GM18870 (cell line): Measurements from ENCODE around the gene PPP6R3.

Experiments
- ATAC-seq: cut with Tn5 transposase; IDR thresholded peaks from one replicate; pipeline ENCODE4 v1.9.1; 2021; ENCODE audit warnings: moderate library complexity; ENCODE audit not compliant: unreplicated experiment

PPP6R3 gene

DNA sequence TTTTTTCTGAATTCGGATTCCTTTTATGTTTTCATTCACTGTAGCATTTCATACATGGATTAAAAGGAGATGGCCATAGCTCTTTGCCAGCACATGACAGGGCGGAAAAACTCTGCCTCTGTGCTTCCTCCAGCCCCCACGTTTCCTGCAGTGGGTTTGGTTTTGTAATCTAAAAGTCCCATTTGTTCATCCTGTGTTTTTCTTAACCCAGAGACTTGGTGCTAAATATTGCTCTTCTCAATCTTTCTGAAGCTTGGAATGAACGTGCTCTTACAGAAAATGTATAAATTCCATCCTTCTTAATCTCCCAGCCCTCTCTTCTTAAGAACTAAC is 89.9 kb downstream of the PPP6R3 start:
- ATAC-seq: no peak

DNA sequence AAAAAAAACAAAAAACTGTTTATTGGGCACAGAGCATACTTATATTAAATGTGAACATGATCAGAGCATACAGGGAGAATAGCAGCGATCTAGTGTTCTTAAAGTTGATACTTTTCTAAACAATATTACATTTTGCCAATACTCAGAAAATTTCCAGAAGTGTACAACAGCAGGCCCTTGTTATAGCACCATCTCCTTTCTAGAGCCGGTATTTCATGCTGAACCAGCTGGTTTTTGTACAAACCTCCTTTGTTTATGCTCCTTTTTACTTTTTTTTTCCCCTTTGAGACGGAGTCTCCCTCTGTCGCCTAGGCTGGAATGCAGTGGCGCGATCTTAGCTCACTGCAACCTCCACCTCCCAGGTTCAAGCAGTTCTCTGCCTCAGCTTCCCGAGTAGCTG is 90.7 kb downstream of the PPP6R3 start:
- ATAC-seq: no peak

DNA sequence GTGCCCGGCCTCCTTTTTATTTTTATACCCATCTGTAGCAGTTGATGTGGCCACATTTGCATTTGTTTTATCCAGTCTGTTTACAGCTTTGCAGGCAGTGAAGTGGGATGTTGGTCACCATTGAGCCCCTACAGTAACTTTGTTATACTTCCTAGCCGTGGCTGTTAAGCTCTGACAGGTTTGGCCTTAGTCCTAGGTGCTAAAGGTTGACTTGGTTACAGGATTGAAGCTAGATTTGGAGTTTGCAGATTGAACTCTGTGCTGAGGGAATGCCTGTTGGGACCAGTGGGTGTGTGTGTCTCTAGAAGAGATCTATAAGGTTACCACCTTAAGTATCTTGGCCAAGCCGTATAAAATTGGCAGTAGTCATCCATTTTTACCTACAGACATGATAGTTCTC is 91.2 kb downstream of the PPP6R3 start:
- ATAC-seq: no peak

DNA sequence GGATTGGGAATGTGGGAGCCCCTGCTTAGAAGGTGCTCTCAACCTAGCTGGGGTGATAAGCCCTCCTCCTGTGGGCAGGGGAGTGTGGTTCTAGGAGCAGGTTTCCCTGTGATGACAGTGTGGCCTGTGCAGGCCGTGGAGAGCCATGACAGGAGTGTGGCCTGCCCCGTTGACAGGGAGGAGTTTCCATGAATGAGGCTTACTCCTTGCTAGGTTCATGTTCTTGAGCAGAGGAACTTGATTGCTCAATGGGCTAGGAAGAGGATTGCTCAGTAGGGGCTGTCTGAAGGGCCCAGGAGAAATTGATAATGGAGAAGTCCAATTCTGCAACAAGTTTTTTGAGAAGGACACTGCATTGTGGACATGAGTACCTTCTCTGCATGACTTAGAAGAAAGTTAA is 92.0 kb downstream of the PPP6R3 start:
- no peak for ATAC-seq

DNA sequence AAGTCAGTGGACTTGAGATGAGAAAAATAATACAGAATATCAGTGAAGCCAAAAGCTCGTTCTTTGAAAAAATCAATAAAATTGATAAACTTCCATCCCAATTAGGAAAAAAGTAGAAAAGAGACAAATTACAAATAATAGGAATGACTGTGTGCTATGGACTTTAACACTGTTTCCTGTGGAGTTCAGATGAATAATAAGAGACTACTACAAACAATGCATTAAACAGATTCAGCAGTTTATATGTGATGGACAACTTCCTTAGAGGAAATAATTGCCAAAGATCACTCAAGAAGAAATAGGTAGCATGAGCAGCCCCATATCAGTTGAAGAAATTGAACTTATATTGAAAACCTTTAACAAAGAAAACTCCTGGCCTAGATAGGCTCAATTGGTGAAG is 99.7 kb downstream of the PPP6R3 start:
- ATAC-seq: no peak

DNA sequence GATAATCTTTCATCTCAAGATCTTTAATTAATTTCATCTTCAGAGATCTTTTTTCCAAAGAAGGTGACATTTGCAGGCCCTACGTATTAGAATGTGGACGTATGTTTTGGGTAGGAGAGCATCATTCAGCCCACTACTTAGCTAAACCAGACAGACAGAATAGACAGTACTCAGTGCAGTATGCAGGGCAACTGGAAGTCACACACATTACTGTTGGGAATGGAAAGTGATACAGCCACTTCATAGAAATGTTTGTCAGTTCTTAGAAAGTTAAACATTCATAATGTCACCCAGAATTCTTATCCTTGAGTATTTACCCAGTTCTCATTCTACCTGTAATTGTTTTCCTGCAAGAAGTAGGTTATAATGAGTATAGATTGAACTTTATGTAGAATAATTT is 102.9 kb downstream of the PPP6R3 start:
- no peak for ATAC-seq

DNA sequence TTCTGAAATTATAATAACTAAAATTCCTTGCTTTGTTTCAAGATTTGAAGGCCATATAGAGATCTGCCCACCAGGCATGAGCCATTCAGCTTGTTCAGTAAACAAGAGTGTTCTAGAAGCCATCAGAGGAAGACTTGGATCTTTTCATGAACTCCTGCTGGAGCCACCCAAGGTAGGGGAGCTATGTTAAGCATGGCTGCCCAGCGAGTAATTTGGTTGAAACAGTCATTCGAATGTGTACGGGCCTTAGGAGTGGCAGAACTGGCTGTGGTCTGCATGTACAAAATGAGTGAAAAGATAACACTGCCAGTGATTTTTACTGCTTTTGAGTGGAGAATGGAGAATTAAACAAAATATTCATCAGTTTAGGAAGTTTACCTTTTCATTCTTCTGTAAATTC is 103.7 kb downstream of the PPP6R3 start:
- ATAC-seq: no peak

DNA sequence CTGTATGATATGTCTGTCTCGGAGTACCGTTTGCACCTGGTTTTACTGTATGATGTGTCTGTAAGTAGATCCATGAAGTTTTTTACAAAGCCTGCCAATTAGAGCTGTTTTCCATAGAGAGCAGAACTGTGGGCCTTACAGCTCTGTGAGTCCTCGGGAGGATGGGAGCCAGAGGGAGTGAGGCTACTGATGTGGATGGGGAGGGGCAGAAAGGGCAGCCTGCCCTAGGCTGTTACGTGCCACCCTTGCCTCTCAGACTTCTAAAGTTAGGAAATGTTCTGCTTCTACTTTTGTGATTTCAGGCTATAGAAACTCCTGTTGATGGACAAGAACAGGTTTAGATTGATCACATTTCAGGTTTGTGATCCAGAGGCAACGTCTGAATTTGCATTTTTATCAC is 105.2 kb downstream of the PPP6R3 start:
- no peak for ATAC-seq

DNA sequence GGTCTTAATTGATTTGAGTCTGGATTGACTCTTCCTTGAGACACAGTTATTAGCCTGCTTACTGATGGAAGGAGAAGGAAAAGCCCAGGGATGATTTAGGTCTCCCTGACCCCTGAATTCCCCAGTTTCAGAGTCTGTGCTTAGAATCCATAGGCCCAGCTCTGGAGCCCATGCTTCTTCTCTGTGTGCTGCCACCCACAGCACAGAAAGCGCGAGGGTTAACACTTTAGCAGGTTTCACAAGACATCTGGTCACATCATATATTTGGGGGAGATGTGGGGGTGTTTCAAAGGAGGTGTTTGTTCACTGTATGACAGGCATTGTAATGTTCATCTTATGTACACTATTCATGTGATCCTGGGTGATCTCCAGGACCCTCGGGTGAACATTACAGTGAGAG is 107.0 kb downstream of the PPP6R3 start:
- no peak for ATAC-seq

DNA sequence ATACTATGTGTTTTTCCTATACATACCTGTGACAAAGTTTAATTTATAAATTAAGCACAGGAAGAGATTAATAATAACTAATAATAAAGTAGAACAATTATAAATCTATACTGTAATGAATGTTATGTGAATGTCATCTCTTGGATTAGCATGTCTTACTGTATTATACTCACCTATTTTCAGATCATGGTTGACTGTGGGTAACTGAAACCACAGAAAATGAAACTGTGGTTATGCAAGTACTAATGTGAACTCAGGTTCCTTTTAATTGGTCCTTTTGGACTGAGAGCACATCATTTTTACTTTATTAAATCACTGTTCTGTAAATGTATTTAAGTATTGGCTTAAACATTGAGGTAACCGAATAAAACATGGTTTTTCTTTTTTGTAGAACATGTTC is 108.8 kb downstream of the PPP6R3 start:
- ATAC-seq: no peak

DNA sequence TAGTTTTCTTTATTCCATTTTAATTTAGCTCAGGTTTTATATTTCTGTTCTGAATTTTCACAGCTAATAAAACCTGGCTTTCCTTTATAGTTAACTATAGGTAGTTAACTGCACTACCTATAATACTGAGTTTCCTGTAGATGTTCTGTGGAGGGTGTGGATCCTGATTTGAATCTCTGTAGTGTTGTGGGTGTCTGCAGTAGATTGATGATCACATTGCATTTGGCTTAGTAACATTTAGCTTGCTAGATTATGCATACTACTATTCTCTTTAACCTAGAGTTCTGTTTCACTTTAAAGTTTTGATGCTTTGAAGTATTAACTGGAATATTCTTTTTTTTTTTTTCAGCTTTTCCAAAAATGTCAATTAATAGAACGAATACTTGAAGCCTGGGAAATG is 110.1 kb downstream of the PPP6R3 start:
- no peak for ATAC-seq

DNA sequence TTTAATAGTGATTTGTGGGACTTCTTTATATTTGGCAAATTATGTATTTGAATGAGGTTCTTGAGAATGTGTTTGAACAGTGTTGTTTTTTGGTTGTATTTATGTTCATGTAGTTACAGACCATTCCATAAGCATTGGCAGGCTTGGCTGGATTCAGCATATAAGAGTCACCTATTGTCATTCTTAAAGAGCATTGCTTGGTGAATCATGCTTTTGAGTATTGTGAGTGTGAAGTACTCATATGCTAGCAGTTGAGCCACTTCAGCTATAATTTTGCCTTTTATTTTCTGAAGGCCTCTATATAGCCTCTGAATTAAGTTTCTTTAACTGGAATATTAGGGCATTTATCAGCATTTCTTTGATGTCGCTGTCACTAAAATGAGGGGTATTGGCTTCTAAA is 113.8 kb downstream of the PPP6R3 start:
- ATAC-seq: no peak

DNA sequence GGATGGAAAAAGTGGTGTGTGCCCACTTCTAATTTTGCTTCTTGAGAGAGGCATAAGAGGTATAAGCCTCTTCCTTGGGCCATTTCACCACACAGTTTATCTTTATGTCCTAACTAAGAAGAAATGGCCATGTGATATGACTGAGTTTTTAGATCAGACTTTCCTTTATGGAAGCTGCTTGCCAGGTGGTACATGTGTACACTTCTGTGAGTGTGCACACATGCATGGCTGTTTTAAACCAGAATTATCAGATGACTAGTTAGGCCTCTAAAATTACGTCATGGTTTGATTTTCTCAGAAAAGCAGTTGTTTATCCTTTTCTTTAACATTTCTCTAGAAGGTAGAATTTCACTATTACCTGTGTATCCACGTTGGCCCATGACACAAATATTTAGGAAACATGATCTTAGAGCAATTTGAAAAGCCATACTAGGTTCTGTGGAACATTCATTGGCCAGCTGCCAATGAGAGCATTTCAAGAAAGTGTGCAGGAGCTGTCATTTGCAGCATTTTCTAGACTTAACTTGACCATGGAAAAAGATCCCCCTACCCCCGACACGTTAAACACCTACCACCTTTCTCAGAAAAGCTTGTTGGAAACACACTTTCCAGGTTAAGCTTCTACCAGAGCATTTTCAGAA is 114.6 kb downstream of the PPP6R3 start:
- no peak for ATAC-seq

DNA sequence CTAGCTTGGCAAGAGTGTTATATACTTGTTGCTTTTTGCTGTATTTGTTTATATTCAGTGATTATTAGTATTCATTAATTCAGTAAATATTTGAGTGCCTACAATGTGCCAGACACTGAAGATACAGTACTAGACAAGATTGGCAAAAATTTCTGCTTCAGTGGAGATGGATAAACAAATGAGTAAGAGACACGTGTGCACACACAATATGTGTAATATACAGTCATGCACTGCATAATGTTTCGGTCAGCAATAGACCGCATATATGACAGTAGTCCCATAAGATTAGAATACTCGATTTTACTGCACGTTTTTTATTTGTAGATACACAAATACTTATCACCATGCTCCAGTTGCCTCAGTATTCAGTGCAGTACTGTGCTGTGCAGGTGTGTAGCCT is 118.9 kb downstream of the PPP6R3 start:
- ATAC-seq: no peak

DNA sequence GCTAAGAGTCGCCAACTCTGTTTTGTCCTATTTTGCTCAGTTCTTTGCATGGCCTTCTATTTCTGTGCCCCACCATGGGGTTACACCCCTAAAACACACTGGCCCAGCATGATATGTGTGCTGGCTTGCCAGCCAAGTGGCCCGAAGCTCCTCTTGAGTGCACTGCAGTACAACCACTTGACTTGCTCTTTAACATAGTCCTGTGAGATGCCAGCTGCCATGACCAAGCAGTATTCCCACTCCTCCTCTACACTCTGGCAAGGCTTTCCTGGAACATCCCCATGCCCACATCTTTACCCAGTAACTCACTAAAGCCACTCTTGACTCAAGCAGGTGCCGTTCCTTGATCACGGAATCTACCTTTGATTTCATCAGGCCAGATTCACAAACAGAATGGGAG is 120.9 kb downstream of the PPP6R3 start:
- ATAC-seq: no peak

DNA sequence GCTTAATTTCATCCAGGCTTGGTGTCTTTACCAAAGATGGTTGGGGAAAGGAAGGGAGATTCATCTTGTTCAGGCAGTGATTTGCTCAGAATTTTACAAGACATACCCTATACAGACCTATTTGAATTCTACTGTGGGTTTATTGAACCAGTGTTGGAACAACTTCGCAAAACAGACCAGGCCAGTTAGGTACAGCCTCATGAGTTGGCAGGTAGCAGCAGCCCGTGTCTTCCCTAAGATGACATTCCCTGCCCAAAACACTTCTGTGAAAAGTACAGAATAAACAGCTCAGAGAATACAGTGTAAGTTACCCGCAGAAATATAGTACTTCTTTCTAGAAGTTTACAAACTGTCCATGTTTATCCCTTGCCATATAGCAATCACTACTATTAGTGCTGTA is 121.3 kb downstream of the PPP6R3 start:
- ATAC-seq: no peak

DNA sequence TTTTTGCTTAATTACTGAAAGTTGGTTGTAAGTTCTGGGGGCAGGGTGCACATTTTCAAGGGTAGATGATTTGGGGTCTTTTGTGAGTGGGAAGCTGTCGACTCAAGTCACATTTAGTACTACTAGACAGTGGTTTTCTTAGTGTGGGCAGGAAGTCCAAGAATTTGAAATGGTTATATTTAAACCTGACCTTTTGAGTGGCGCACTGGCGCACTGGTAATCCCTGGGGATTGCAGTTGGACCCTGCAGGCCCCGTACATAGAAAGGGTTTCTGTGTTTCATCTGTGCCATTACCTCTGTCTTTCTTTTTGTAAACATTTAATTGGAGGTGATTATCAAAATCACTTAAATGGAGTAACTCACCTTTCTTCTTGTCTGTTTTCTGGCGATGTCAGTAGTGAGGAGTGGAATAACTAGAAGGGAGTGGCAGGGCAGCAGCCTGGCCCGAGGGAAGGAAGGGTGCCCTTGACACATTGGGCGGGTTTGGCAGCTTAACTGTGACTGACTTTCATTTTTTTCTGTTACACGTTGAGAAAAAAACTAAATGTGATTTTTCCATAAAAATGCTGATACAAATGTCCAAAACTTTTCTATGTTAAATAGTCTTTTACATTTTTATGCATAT is 122.0 kb downstream of the PPP6R3 start:
- no peak for ATAC-seq

DNA sequence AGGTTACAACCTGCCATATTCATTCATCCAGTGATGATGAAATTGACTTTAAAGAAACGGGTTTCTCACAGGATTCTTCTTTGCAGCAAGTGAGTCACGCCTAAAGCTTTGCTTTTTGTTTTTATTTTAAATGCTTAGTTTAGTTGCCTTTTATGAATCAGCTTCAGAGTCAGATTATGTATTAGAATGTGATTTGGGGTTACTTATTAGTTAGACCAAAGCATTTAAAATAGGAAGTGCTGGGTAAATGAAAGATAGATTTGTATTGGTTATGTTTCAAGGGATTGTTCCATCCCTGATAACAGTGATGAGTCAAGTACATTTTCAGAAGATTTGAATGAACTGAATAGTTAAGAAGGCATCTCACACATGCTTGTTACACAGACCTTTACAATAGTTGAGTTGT is 122.5 kb downstream of the PPP6R3 start:
- ATAC-seq: no peak

DNA sequence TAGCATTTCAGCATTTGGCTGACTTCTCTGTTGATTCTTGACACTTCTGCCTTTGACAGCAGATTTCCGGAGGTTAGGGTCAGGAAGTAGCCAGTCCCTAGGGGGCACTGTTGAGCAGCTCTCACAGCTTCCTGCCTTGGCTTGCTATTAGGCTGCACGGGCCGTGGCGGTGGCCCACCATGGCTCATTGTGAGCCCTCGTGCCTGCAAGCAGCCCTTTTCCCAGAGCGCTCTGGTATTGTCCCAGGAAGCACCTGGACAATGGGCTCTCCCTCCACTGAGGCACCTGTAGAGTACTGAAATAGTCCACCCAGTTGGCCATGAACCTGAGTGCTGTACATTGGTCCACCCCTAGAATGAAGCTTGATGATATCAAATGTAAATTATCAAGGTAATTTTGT is 123.5 kb downstream of the PPP6R3 start:
- ATAC-seq: no peak

DNA sequence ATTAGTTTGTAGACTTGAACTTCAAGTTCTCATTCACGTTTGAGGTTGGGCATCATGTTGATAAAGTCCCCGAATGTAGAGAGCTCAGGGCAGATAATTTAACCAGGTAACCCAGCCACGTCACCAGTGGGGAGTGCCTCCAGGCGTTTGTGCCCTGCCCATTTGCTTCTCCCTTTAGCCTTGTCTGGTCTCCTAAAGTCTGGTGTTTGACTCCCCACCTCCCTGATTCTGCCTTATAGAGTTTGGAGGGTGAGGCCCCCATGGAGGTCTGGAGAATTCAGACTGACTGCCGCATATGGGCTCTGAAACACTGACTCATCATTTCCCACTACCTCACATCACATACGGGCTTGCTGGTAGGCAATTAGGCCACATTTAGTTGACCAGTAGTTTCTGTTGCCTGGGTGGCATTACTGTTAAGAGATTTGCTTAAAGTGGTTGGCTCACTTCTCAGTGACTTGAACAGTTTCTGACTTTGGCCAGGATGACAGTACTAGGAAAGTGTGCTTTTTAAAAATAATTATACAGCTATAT is 124.5 kb downstream of the PPP6R3 start:
- no peak for ATAC-seq

DNA sequence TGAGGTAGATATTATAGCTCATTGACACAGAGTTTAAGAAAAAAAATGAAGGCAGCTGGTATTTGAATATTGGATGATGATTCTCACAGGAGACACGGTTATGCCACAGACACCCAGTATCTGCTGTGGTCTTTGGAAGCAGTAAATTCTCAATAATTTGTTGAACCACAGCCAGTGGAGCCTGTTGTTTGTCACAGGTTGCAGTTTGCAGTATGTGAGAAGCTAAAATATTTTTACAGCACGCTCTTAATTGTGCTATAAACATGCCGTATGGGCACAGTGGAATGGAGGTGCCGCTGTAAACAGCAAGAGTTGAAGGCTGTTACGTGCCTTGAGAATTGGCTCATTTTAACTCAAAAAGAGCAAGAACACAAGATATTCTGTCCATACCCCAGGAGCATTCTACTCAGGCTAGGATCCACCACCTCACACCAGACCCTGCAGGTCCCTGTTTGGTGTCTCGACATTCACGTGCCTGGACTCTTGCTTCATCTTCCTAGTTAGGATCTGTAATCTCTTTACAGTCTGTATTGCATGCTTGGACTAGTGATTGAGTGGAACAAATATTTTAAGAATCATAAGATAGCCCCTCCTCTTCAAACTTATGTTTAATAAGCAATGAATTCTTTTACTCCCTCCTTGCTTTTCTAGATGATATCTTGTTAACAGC is 129.1 kb downstream of the PPP6R3 start:
- no peak for ATAC-seq

DNA sequence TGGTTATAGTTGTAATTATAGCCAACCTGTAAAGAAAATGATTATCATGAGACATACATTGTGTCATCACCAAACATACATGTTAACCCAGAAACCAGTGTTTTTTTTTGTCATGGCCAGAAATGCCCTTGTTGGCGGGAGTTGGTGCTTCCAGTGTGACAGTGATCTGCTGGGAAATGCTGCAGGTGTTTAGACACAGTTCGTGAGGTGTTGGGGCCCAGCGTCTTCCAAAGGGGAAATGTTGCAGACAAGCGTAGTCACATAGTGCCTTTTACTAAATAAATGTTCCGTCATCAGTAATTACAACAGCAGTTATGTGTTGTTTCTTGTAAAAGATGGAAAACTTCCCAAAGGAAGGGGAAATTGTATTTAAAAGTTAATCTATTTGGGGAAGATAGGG is 131.2 kb downstream of the PPP6R3 start:
- ATAC-seq: no peak

DNA sequence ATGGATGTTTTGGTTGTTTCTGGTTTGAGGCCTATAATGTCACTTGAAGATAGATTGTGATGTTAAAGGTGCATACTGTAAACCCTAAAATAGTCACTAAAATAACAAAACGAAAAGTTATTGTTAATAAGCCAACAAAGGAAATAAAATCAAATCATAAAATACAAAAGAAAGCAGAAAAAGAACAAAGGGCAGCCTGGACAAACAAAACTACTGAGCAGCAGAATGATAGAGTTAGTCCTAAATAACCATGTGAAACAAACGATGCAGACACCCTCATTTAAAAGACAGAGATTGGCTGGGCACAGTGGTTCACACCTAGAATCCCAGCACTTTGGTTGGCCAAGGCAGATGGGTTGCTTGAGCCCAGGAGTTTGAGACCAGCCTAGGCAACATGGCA is 132.9 kb downstream of the PPP6R3 start:
- no peak for ATAC-seq
